HepG2 (cell line): ENCODE measurements around the gene FBF1. TPM values are rescaled to one million over a fixed set of nuclear protein-coding genes. Genes with fewer than 3 reads are reported as not detected.

Experiments
- AHR ChIP-seq: IDR thresholded peaks from 2 replicates; pipeline ENCODE4 v1.6.1; 2018; ENCODE audit warnings: missing genetic modification reagents, missing compliant biosample characterization
- EHMT2 ChIP-seq: fragments of 200-600 bp; sonication (generic); IDR thresholded peaks from 2 replicates; pipeline ENCODE4 v1.7.0; 2017; ENCODE audit warnings: antibody characterized with exemption, low read depth, low read length, borderline replicate concordance
- ELF1 ChIP-seq: sonication (generic); formaldehyde crosslinking; IDR thresholded peaks from 2 replicates; pipeline ENCODE4 v1.4.0; 2020; ENCODE audit warnings: missing genetic modification reagents
- FIP1L1 ChIP-seq: fragments of 200-400 bp; formaldehyde crosslinking; IDR thresholded peaks from 2 replicates; pipeline ENCODE4 v1.6.1; 2018; ENCODE audit warnings: low read depth, mild to moderate bottlenecking, low read length, moderate library complexity, borderline replicate concordance; ENCODE audit not compliant: insufficient read depth
- GATAD2A ChIP-seq: IDR thresholded peaks from 2 replicates; pipeline ENCODE4 v1.6.1; 2016
- KDM5A ChIP-seq: fragments of 200-600 bp; sonication (generic); IDR thresholded peaks from 2 replicates; pipeline ENCODE4 v1.7.0; 2018; ENCODE audit warnings: antibody characterized with exemption, mild to moderate bottlenecking, low read length, borderline replicate concordance
- MXD4 ChIP-seq: IDR thresholded peaks from 2 replicates; pipeline ENCODE4 v1.6.1; 2016; ENCODE audit warnings: mild to moderate bottlenecking, missing biosample characterization, missing genetic modification reagents
- MZF1 ChIP-seq: sonication (generic); formaldehyde crosslinking; IDR thresholded peaks from 2 replicates; pipeline ENCODE4 v1.8.1; 2023; ENCODE audit warnings: mild to moderate bottlenecking, missing genetic modification reagents, borderline replicate concordance
- NFIC ChIP-seq: IDR thresholded peaks from 2 replicates; pipeline ENCODE4 v1.6.1; 2012; ENCODE audit warnings: mild to moderate bottlenecking, low read length, inconsistent platforms
- SRF ChIP-seq: IDR thresholded peaks from 2 replicates; pipeline ENCODE4 v1.6.1; 2011; ENCODE audit warnings: mild to moderate bottlenecking, low read depth, low read length, moderate library complexity
- TFDP1 ChIP-seq: IDR thresholded peaks from 2 replicates; pipeline ENCODE4 v1.6.1; 2016; ENCODE audit warnings: missing compliant biosample characterization, missing genetic modification reagents, borderline replicate concordance
- YY1 ChIP-seq: IDR thresholded peaks from 2 replicates; pipeline ENCODE4 v1.6.1; 2011; ENCODE audit warnings: low read length, low read depth, moderate library complexity, mild to moderate bottlenecking; ENCODE audit not compliant: insufficient read depth, insufficient replicate concordance
- ZBTB1 ChIP-seq: sonication (generic); formaldehyde crosslinking; IDR thresholded peaks from 2 replicates; pipeline ENCODE4 v1.4.0; 2020; ENCODE audit warnings: missing genetic modification reagents, borderline replicate concordance
- ZBTB7A ChIP-seq: sonication (generic); formaldehyde crosslinking; IDR thresholded peaks from 2 replicates; pipeline ENCODE4 v1.8.0; 2022; ENCODE audit warnings: mild to moderate bottlenecking, missing genetic modification reagents
- ZNF225 ChIP-seq: sonication (generic); formaldehyde crosslinking; IDR thresholded peaks from 2 replicates; pipeline ENCODE4 v1.4.0; 2020; ENCODE audit warnings: mild to moderate bottlenecking, missing genetic modification reagents
- ZNF232 ChIP-seq: sonication (generic); formaldehyde crosslinking; IDR thresholded peaks from 2 replicates; pipeline ENCODE4 v1.4.0; 2020; ENCODE audit warnings: missing genetic modification reagents, borderline replicate concordance
- ZNF432 ChIP-seq: sonication (generic); formaldehyde crosslinking; IDR thresholded peaks from 2 replicates; pipeline ENCODE4 v1.5.0; 2020; ENCODE audit warnings: missing genetic modification reagents, mild to moderate bottlenecking, borderline replicate concordance
- ZNF468 ChIP-seq: sonication (generic); formaldehyde crosslinking; IDR thresholded peaks from 2 replicates; pipeline ENCODE4 v1.8.0; 2022; ENCODE audit warnings: mild to moderate bottlenecking, moderate library complexity, missing genetic modification reagents
- ZNF646 ChIP-seq: sonication (generic); formaldehyde crosslinking; IDR thresholded peaks from 2 replicates; pipeline ENCODE4 v1.9.0; 2021; ENCODE audit warnings: mild to moderate bottlenecking, missing genetic modification reagents
- ZNF790 ChIP-seq: sonication (generic); formaldehyde crosslinking; IDR thresholded peaks from 2 replicates; pipeline ENCODE4 v1.8.0; 2022; ENCODE audit warnings: missing genetic modification reagents, mild to moderate bottlenecking, borderline replicate concordance
- ZXDC ChIP-seq: sonication (generic); formaldehyde crosslinking; IDR thresholded peaks from 2 replicates; pipeline ENCODE4 v1.5.0; 2020; ENCODE audit warnings: mild to moderate bottlenecking, missing genetic modification reagents
- polyA plus RNA-seq, 8 experiments: library from polyadenylated mRNA; depleted of rRNA in 3 of 8; stranded (reverse) in 7 of 8; unstranded in 1 of 8; fragments of >200 nt; fragmentation: Illumina TruSeq in 4 of 8; extraction: Trizol in 4 of 8; gene quantifications; 2 replicates each; pipeline versions ENCODE4 v1.2.1 to v1.2.3, GENCODE V29; 2011 to 2016; ENCODE audit warnings: low read depth in 4 of 8, missing spikeins in 1 of 8, mixed read lengths in 1 of 8; ENCODE audit not compliant: insufficient read depth in 1 of 8
- total RNA-seq, 5 experiments: library from RNA; depleted of rRNA; stranded (reverse); fragments of >200 nt; fragmentation: Illumina TruSeq; extraction: Trizol; gene quantifications; 2 replicates each; pipeline ENCODE4 v1.2.3, GENCODE V29; 2016; ENCODE audit warnings: low read depth in 1 of 5

The FBF1 gene
- total and polyA plus RNA-seq, 2 of the 13 experiments (the other 11 are each of a cell fraction or from before 2014, with no cell fraction given): 2.4 to 8.1 TPM

- TF ChIP-seq ELF1 (CRISPR knock-in tag): no peak
- peak; percentile 84 for TF ChIP-seq YY1
- no peak for TF ChIP-seq GATAD2A (CRISPR knock-in tag)
- no peak for TF ChIP-seq ZNF432
- no peak for TF ChIP-seq ZBTB1 (CRISPR knock-in tag)
- 0 out of 2 replicates have a peak, but pooled peaks have one; percentile 32 for TF ChIP-seq ZNF646 (CRISPR knock-in tag)
- TF ChIP-seq ZBTB7A (CRISPR knock-in tag): 0 out of 2 replicates have a peak, but pooled peaks have one; percentile 10
- TF ChIP-seq ZNF790 (CRISPR knock-in tag): peak; percentile 45; the same call in 1 of the 2 replicates
- TF ChIP-seq SRF: no peak
- no peak for TF ChIP-seq FIP1L1
- TF ChIP-seq NFIC: no peak
- no peak for TF ChIP-seq TFDP1 (CRISPR knock-in tag)
- TF ChIP-seq ZNF468: no peak
- no peak for TF ChIP-seq MZF1 (CRISPR knock-in tag)
- no peak for TF ChIP-seq AHR (CRISPR knock-in tag)
- peak; percentile 13; the same call in 1 of the 2 replicates for TF ChIP-seq ZNF232
- no peak for TF ChIP-seq ZXDC (CRISPR knock-in tag)
- no peak for TF ChIP-seq ZNF225
- 0 out of 2 replicates have a peak, but pooled peaks have one; percentile 54 for TF ChIP-seq KDM5A
- TF ChIP-seq MXD4 (CRISPR knock-in tag): no peak
- 0 out of 2 replicates have a peak, but pooled peaks have one; percentile 26 for TF ChIP-seq EHMT2
These were observed 38.9 kb upstream of the FBF1 start (continued) for GRCh38 chr17:75979705-75980187.
